GM19240 (cell line): Measurements from ENCODE around the gene NHLRC3.
"Not testable (repeated sequence)": the region's sequence is repeated elsewhere in the genome, so short reads cannot be mapped to it uniquely, and the experiment has no call there.

Experiments
- DNase-seq: peaks from one replicate; pipeline ENCODE4 v3.0.0; 2011; ENCODE audit warnings: low spot score; ENCODE audit not compliant: insufficient read length

NHLRC3 gene, protein sequence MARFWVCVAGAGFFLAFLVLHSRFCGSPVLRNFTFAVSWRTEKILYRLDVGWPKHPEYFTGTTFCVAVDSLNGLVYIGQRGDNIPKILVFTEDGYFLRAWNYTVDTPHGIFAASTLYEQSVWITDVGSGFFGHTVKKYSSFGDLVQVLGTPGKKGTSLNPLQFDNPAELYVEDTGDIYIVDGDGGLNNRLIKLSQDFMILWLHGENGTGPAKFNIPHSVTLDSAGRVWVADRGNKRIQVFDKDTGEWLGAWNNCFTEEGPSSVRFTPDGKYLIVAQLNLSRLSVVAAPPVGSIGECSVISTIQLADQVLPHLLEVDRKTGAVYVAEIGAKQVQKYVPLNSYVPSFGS

GRCh38 chr13:39037880-39038568 is at the start of gene NHLRC3, which contains the start of gene PROSER1:
Gene NHLRC3, plus strand, starts transcription at chr13:39038456. Its CDS starts 184 bp downstream, at chr13:39038640.
Gene PROSER1, minus strand, starts transcription at chr13:39038089. Its CDS starts 847 bp downstream, at chr13:39037242.
- no peak for DNase-seq

- DNase-seq, result no peak
Observed at GRCh38 chr13:38990693-38991092, 47.6 kb upstream of the NHLRC3 start, which contains the start of gene STOML3. Gene STOML3, minus strand, starts transcription at chr13:38990831. Its CDS starts 110 bp downstream, at chr13:38990721.

DNA sequence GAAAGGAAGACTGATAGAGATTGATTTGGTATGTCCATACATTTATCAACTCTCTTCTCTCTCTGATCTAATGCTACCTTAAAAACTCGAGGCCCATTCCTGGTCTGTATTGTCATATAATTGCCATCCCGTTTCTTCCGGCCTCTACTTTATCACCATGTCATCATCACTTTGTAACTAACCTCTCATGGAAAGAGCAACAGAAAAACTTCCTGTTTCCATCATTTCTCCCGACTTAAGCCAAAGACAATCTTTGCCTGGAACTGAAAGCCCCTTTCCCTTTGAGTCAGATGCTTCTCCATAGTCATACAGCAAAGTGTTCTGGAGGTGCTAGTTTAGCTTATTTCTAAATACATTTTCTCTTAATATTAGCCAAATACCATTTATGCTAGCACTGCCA is 44.9 kb upstream of the NHLRC3 start:
- DNase-seq, result no peak

DNA sequence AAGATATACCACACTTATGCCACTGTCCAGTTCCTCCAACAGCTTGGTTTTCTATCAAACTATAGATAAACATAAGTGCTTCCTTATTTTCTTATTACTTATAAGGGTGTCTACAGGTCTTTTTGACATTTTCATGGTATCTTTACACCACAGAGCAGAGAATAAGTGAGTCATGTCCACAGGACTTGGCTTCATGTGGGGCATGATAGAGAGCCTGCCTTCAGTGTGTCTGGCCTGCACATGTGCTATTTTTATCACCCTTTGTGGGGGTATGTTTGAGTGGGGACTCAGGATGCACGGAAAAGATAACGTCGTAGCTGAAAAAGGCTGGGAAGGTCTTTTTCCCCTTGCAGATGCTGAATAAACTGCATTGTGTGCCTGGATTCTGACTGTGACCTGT is 39.5 kb upstream of the NHLRC3 start:
- no peak for DNase-seq

- not testable (repeated sequence) for DNase-seq
Observed at GRCh38 chr13:39006371-39007111, 31.7 kb upstream of the NHLRC3 start.

GRCh38 chr13:39012608-39013007 is 25.6 kb upstream of the NHLRC3 start:
- DNase-seq, result no peak

DNA sequence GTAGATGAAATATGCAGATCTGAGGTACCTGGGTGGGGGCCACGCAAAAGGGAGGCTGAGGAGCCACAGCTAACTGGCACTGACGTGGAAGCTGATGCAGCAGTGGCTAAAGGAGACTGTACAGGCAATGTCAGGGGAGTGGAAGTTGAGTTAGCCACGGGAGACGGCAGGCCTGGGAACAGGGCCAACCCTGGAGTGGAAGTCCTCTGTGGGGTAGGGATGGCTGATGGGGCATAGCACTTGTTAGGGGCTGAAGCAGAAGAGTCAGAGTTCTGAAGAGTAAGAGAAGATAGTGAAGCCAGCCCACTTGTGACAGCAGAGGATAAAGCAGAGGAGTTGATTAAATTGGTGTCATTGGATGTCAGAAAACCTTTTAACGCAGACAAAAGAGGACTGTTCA is 24.8 kb upstream of the NHLRC3 start:
- no peak for DNase-seq

DNA sequence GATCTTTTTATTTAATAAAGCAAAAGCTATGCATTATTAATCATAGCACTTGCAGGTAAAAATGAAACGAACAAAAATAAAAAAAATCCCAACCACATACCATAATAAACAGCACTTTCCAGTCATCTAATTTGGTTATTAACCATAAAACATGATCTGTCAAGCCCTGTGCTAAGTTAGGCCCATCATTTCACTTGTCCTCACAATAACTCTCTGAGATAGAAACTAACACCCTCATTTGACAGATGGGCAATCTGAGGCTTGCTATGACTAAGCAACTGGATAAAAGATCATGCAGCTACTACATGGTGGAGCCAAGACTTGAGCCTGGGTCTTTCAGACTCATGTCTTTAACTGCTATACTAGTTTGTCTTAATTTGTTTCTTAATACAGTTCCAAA is 22.2 kb upstream of the NHLRC3 start:
- DNase-seq, result peak; percentile 9

GRCh38 chr13:39016787-39017186 is 21.5 kb upstream of the NHLRC3 start:
- DNase-seq, result peak; percentile 9

GRCh38 chr13:39020853-39021462 is 17.3 kb upstream of the NHLRC3 start:
- DNase-seq, result no peak

DNA sequence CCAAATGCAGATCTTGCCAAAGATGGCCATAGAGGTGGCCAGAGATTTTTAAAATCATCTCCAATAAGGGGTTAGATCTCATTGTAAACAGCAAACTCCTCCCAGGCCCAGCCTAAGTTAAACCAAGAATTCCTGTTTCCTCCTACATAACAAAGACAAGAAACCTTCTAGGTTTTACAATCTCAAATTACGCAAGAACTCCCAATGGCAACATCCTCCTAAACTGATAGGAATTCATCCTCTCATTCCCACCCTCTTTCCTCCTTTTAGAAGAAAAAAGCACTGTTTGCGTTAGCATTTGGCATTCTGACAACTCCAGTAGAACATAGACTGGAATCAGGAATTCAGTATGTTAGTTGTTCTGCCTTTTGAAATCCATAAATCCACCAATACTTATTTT is 14.9 kb upstream of the NHLRC3 start:
- no peak for DNase-seq

GRCh38 chr13:39023761-39024160 is 14.5 kb upstream of the NHLRC3 start:
- no peak for DNase-seq

DNA sequence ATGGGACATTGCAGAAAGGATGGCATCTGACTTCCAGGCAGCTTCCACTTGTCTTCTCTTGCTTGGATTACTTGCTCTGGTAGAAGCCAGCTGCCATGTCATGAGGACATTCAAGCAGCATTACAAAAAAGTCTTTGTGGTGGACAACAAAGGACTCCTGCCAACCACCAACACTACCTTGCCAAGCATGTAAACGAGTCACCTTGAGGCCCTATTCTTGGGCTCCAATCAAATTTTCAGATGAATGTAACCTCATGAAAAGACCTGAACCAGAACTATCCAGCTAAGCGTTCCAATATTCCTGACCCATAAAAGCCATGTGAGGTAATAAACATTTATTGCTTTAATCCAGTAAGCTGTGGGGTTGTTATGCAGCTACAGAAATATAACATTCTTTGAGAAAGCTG is 12.8 kb upstream of the NHLRC3 start:
- no peak for DNase-seq

GRCh38 chr13:39032150-39032549 is 6.1 kb upstream of the NHLRC3 start:
- DNase-seq, result no peak

GRCh38 chr13:39034085-39034484 is 4.2 kb upstream of the NHLRC3 start:
- DNase-seq, result no peak

- no peak for DNase-seq
Observed at GRCh38 chr13:39035204-39035603, 3.1 kb upstream of the NHLRC3 start.

DNA sequence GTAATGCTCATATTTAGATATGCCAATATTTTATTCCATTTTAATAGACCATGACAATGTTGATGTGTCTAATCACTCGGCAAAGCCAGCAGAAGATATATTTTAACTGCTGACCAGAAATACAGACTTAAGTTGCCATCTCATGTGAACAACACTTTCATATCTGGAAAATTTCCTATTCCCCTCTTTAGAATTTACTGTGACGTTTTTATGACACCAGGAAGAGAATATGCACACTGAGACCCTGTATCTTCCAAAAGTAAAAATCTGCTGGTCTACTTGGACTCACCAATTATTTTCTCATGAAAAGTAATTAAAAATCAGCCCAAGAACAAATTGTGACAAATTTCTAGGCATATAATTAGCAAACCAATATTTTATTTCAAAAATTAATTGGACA is 2.5 kb upstream of the NHLRC3 start:
- no peak for DNase-seq

DNA sequence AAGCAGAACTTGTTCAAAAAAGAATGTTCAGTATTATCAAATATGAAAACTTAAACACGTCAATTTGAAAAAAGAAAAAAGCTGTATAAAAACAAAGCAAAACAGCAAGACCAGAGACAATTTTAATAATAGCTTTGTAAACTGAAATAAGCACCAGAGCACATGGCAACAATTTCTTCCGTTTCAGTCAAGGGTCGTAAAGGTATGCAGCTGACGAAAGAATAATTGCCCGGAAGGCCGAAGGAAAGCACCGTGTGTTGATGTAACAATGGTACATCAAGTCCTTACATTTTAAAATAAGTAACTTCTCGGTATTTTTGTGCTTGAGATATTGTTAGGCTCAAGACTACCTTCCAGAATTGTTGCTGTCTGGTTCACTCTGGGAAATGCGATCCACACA is 2.0 kb upstream of the NHLRC3 start:
- DNase-seq, result no peak

GRCh38 chr13:39037410-39037879 is 811 bp upstream of the NHLRC3 start:
- no peak for DNase-seq

- no peak for DNase-seq
Observed at GRCh38 chr13:39038569-39039030, 344 bp downstream of the NHLRC3 start.

DNA sequence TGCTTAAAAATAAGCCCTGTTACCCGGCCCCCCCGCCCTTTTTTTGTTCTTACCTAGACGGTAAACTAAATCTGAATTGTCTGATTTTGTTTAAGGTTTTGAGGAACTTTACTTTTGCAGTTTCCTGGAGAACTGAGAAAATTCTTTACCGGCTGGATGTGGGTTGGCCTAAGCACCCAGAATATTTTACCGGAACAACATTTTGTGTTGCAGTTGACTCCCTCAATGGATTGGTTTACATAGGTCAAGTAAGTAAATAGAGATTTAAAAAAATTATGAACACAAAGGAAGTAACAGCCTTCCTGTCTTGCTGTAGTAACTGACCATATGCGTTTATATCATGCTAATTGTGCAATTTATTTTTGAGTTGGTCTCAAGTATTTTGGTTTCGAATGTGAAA is 785 bp downstream of the NHLRC3 start:
- DNase-seq, result no peak
